ENCODE results near the gene TRPT1.

DNA sequence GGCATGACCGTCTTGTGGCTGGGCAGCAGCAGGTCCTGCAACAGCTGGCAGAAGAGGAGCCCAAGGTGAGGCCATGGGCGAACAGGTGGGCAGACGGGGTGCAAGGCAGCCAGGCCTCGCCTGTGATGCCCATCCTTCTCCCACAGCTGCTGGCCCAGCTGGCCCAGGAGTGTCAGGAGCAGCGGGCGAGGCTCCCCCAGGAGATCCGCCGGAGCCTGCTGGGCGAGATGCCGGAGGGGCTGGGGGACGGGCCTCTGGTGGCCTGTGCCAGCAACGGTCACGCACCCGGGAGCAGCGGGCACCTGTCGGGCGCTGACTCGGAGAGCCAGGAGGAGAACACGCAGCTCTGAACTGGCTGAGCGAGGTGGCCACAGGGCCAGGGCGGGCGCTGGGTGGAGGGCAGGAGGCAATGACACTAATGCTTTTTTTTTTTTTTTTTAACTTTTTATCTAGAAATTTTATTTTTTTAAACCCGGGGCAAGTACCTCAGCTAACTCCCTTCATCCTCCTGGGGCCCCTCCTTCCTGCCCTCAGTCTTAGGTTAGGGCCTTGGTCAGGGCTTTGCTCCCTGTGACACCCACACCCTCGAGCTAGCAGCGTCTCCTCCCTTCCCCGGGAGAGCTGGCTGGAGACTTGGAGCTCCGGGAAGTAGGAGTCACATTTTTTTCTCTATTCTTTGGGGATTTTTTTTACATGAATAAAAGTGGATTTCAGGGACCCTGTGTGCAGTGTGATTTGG is 41.4 kb upstream of the TRPT1 start:
- TF ChIP-seq ZNF311 (tag by site-specific recombination; IDR thresholded peaks at IDR 0.05; ENCODE audit: borderline replicate concordance) = no peak
- TF ChIP-seq, protein P1, sequence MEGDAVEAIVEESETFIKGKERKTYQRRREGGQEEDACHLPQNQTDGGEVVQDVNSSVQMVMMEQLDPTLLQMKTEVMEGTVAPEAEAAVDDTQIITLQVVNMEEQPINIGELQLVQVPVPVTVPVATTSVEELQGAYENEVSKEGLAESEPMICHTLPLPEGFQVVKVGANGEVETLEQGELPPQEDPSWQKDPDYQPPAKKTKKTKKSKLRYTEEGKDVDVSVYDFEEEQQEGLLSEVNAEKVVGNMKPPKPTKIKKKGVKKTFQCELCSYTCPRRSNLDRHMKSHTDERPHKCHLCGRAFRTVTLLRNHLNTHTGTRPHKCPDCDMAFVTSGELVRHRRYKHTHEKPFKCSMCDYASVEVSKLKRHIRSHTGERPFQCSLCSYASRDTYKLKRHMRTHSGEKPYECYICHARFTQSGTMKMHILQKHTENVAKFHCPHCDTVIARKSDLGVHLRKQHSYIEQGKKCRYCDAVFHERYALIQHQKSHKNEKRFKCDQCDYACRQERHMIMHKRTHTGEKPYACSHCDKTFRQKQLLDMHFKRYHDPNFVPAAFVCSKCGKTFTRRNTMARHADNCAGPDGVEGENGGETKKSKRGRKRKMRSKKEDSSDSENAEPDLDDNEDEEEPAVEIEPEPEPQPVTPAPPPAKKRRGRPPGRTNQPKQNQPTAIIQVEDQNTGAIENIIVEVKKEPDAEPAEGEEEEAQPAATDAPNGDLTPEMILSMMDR (tag by site-specific recombination; IDR thresholded peaks at IDR 0.05) = no peak
- no peak for TF ChIP-seq ZNF768 (tag by site-specific recombination; IDR thresholded peaks at IDR 0.05)
- TF ChIP-seq ZNF776 (tag by site-specific recombination; IDR thresholded peaks at IDR 0.05; ENCODE audit: borderline replicate concordance) = no peak

All from HEK293 (cell line).